Endothelial cell of umbilical vein (primary cell): Measurements from ENCODE around the gene PCNA. TPM values are rescaled to one million over a fixed set of nuclear protein-coding genes. Genes with fewer than 3 reads are reported as not detected.

Experiments
- BruUV-seq: library from RNA; stranded (reverse); fragments of 400-500 nt; replicated peaks from 2 replicates; lab custom pipeline; 2021; lab: Mats Ljungman, UMichigan
- CTCF ChIA-PET: fragments of 300-600, 350-600 bp; sonication (Branson Sonifier 250); formaldehyde crosslinking; loops from one replicate; lab custom pipeline; 2021; ENCODE audit warnings: antibody characterized with exemption, inconsistent platforms; lab: Charles Lee
- POLR2A ChIA-PET: fragments of 300-600, 350-600 bp; sonication (Branson Sonifier 250); formaldehyde crosslinking; loops from one replicate; lab custom pipeline; 2021; ENCODE audit warnings: antibody characterized with exemption, inconsistent platforms; lab: Charles Lee
- DNase-seq: peaks from one replicate; pipeline ENCODE4 v3.0.0-alpha.2; 2011; ENCODE audit warnings: low read depth, low spot score
- FAIRE-seq: peaks from 2 replicates; lab custom pipeline; 2011; peaks lifted over from hg19 to GRCh38; lab: Jason Lieb, UNC
- H2AFZ ChIP-seq: 2 replicates; pipeline ENCODE4 v1.6.0; 2012; ENCODE audit warnings: low read depth, low read length, control low read depth, inconsistent platforms
- H3K27ac ChIP-seq: 2 replicates; pipeline ENCODE4 v1.5.1; 2011; ENCODE audit warnings: low read depth, mild to moderate bottlenecking, control low read depth, low read length, moderate library complexity; ENCODE audit not compliant: insufficient read depth
- H3K27me3 ChIP-seq, 2 experiments: 2 replicates each; pipeline versions ENCODE4 v1.6.0 to v1.6.1; 2011; ENCODE audit warnings: low read length in 2 of 2, mixed read lengths in 1 of 2; ENCODE audit not compliant: control insufficient read depth in 2 of 2, insufficient read depth in 2 of 2
- H3K36me3 ChIP-seq, 2 experiments: 2 replicates in 1 of 2; 3 replicates in 1 of 2; pipeline ENCODE4 v1.5.1; 2011; ENCODE audit warnings: low read length in 2 of 2, mild to moderate bottlenecking in 1 of 2, moderate library complexity in 1 of 2; ENCODE audit not compliant: control insufficient read depth in 2 of 2, insufficient read depth in 2 of 2; ENCODE audit errors: extremely low read depth in 1 of 2
- H3K4me1 ChIP-seq: 3 replicates; pipeline ENCODE4 v1.5.1; 2011; ENCODE audit warnings: mild to moderate bottlenecking, low read length; ENCODE audit not compliant: control insufficient read depth, insufficient read depth; ENCODE audit errors: extremely low read depth
- H3K4me2 ChIP-seq: 2 replicates; pipeline ENCODE4 v1.6.1; 2011; ENCODE audit warnings: low read length, control low read depth, mixed read lengths; ENCODE audit not compliant: insufficient read depth
- H3K4me3 ChIP-seq, 3 experiments: fragments of 200-600 bp in 1 of 3; sonication (generic), shearing (Covaris generic) in 1 of 3; replicated peaks in 1 of 3; 2 replicates each; pipeline ENCODE4 v1.5.1; 2011 to 2016; ENCODE audit warnings: control low read depth in 3 of 3, low read length in 3 of 3, mild to moderate bottlenecking in 2 of 3, inconsistent platforms in 1 of 3, low read depth in 1 of 3, moderate library complexity in 1 of 3; ENCODE audit not compliant: insufficient read depth in 1 of 3
- H3K79me2 ChIP-seq: 2 replicates; pipeline ENCODE4 v1.6.0; 2012; ENCODE audit warnings: low read length, inconsistent platforms; ENCODE audit not compliant: control insufficient read depth, insufficient read depth
- H3K9ac ChIP-seq: replicated peaks from 2 replicates; pipeline ENCODE3; 2011; ENCODE audit warnings: low read length, control low read depth; ENCODE audit not compliant: insufficient read depth; ENCODE audit errors: extremely low read depth
- H3K9me1 ChIP-seq: replicated peaks from 3 replicates; pipeline ENCODE4 v1.6.0; 2011; ENCODE audit warnings: mild to moderate bottlenecking, low read length; ENCODE audit not compliant: control insufficient read depth, insufficient read depth; ENCODE audit errors: extremely low read depth
- H3K9me3 ChIP-seq: replicated peaks from 2 replicates; pipeline ENCODE4 v1.5.1; 2012; ENCODE audit warnings: low read length, inconsistent platforms; ENCODE audit not compliant: control insufficient read depth, insufficient read depth
- H4K20me1 ChIP-seq: replicated peaks from 2 replicates; pipeline ENCODE3; 2011; ENCODE audit warnings: mild to moderate bottlenecking, low read length; ENCODE audit not compliant: control insufficient read depth, insufficient read depth; ENCODE audit errors: extremely low read depth
- EZH2 ChIP-seq: IDR thresholded peaks from 2 replicates; pipeline ENCODE4 v1.6.1; 2012; ENCODE audit warnings: borderline replicate concordance, low read depth, mild to moderate bottlenecking, moderate library complexity, low read length, inconsistent platforms; ENCODE audit not compliant: severe bottlenecking
- FOS ChIP-seq: IDR thresholded peaks from 2 replicates; pipeline ENCODE4 v1.6.1; 2011; ENCODE audit warnings: mild to moderate bottlenecking, low read length, moderate library complexity, borderline replicate concordance; ENCODE audit not compliant: insufficient read depth
- GATA2 ChIP-seq: IDR thresholded peaks from 2 replicates; pipeline ENCODE4 v1.7.0; 2011; ENCODE audit warnings: low read depth, mild to moderate bottlenecking, moderate library complexity, mixed read lengths, low read length; ENCODE audit not compliant: insufficient read length, insufficient read depth
- JUN ChIP-seq: IDR thresholded peaks from 2 replicates; pipeline ENCODE4 v1.6.1; 2011; ENCODE audit warnings: borderline replicate concordance, low read depth; ENCODE audit not compliant: insufficient read length, insufficient read depth
- MYC ChIP-seq: IDR thresholded peaks from one replicate; pipeline ENCODE4 v1.6.1; 2011; ENCODE audit warnings: mild to moderate bottlenecking, low read depth, low read length
- POLR2A ChIP-seq: IDR thresholded peaks from 2 replicates; pipeline ENCODE4 v1.6.1; 2012; ENCODE audit warnings: low read depth, mild to moderate bottlenecking, control low read depth, low read length
- POLR2AphosphoS5 ChIP-seq: IDR thresholded peaks from 2 replicates; pipeline ENCODE4 v1.6.1; 2012; ENCODE audit warnings: low read depth, mild to moderate bottlenecking, control low read depth, low read length, moderate library complexity; ENCODE audit not compliant: insufficient read depth
- dilution Hi-C: fragments of 300-500 bp; cut with MboI; formaldehyde crosslinking; loops from one replicate; pipeline ENCODE4 v1.15.0; 2019; ENCODE audit warnings: low sequenced_read_pairs; ENCODE audit not compliant: extremely low pct_ligation_motif_present
- intact Hi-C: fragments of 100-400 bp; cut with micrococcal nuclease; formaldehyde crosslinking; loops from one replicate; pipeline ENCODE4 v1.10.0; 2022
- polyA plus RNA-seq, 4 experiments: library from polyadenylated mRNA; depleted of rRNA in 3 of 4; stranded (reverse) in 3 of 4; unstranded in 1 of 4; fragments of >200 nt; gene quantifications; 2 replicates each; pipeline versions ENCODE4 v1.2.1 to v1.2.3, GENCODE V29; 2011 to 2012; ENCODE audit warnings: missing spikeins in 1 of 4
- total RNA-seq: library from RNA; stranded (reverse); gene quantifications from 2 replicates; pipeline ENCODE4 v1.2.3, GENCODE V29; 2021
- TF ChIP-seq, protein P1 (sequence below): IDR thresholded peaks from 2 replicates; pipeline ENCODE4 v1.6.1; 2011; ENCODE audit not compliant: insufficient read depth, insufficient read length
- TF ChIP-seq, protein P2 (sequence below), 2 donors: IDR thresholded peaks; 1 replicate in 1 of 2; 2 replicates in 1 of 2; pipeline ENCODE4 v1.5.1; 2011; ENCODE audit warnings: low read length in 2 of 2, mild to moderate bottlenecking in 2 of 2, moderate library complexity in 2 of 2, control low read depth in 1 of 2, inconsistent platforms in 1 of 2, low read depth in 1 of 2; ENCODE audit not compliant: insufficient read depth in 1 of 2; ENCODE audit errors: extremely low read depth in 1 of 2

The PCNA gene
- total and polyA plus RNA-seq, 2 donors (not counting 3 experiments of a cell fraction or from before 2014, with no cell fraction given) = 175 to 295 TPM

DNA sequence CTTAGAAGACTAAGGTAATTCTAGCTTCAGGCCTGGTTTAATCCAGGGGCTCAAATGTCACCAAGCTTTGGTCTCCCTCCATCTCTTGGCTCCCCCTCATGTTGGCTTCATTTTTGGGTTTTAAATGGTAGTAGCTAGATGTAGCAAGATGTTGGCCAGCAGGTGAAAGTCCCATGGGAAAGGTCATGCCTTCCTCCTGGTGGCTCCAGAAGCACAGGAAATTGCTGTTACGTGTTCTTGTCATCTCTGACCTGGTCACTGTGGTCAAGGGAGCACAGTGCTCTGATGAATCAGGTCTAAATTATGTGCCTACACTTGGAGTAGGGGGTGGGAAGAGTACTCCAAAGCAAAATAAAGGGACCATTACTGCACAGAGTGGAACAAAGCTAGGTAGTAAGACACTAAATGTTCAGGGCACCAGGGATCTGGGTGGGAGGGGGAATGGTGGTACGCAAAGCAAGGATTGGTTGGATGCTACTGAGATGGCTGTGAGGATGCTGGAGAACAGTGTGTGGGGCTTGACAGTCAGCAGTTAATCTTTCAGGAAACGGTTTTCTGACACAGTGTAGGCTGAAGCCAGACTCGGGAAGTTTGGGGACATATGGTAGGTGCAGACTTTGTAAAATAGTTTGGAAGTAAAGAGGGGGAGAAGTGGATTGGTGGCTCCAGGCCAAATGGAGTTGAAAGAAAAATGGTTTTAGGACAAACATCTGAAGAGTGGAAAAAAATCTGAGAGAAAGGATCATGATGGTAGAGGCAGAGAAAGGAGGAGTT lies 37.1 kb upstream of the PCNA start:
- Histone ChIP-seq H3K27ac (peak overlapping the region; percentile 50), H3K4me3 (no peak overlapping the region), H3K79me2 (peaks cover 40% of the 10 kb centered on the region), H3K9me1 (no peaks in the 10 kb centered on the region), H3K9ac (no peak overlapping the region), H3K27me3 (no peaks in the 10 kb centered on the region), H3K4me1 (peaks cover 22% of the 10 kb centered on the region), H4K20me1 (peaks cover 3% of the 10 kb centered on the region), H3K9me3 (no peaks in the 10 kb centered on the region), H3K4me2 (peak overlapping the region; percentile 60), H2AFZ (no peak overlapping the region), H3K36me3 (no peaks in the 10 kb centered on the region)
- BruUV-seq = no TSS peak
- POLR2A ChIA-PET = no interaction called here
- CTCF ChIA-PET = interaction anchor here (1.3 to 3.7 kb wide), 5 partner anchors 10 to 35 kb away, joined by 4 to 19 read pairs (median 5); partner anchors contain the start of gene CDS2
- TF ChIP-seq POLR2A (no peak), FOS (peak; percentile 44)
- peak; percentile 45 for DNase-seq
- intact Hi-C loops (no loop called here), dilution Hi-C loops (no loop called here)
- peak; percentile 67 for FAIRE-seq

DNA sequence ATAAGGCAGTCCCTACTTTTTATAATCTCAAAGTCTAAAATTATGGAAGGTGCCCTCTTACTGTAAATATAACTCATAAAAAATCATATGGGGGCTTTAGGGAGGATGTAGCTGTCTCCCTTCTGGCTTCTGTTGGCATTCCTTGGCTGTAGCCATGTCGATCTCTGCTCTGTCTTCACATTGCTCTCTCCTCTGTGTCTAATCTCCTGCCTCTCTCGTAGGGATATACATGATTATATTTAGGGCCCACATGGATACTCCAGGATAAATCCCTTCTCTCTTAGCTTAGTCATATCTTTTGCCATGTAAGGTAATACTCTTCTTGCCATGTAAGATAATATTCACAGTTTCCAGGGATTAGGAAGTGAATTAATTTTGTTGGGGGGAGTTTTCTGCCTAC lies 35.6 kb upstream of the PCNA start:
- Histone ChIP-seq H2AFZ (no peak overlapping the region), H3K4me1 (peaks cover 22% of the 10 kb centered on the region), H3K4me2 (no peak overlapping the region), H4K20me1 (peaks cover 3% of the 10 kb centered on the region), H3K9me3 (no peaks in the 10 kb centered on the region), H3K36me3 (no peaks in the 10 kb centered on the region), H3K79me2 (peaks cover 34% of the 10 kb centered on the region), H3K9me1 (no peaks in the 10 kb centered on the region), H3K9ac (no peak overlapping the region), H3K27ac (no peak overlapping the region), H3K4me3 (no peak overlapping the region), H3K27me3 (no peaks in the 10 kb centered on the region)
- DNase-seq = no peak
- TF ChIP-seq, protein P1, sequence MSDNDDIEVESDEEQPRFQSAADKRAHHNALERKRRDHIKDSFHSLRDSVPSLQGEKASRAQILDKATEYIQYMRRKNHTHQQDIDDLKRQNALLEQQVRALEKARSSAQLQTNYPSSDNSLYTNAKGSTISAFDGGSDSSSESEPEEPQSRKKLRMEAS = no peak
- TF ChIP-seq GATA2 (no peak), POLR2AphosphoS5 (no peak), FOS (no peak), MYC (no peak), JUN (no peak), EZH2 (no peak), POLR2A (no peak)
- TF ChIP-seq, protein P2, sequence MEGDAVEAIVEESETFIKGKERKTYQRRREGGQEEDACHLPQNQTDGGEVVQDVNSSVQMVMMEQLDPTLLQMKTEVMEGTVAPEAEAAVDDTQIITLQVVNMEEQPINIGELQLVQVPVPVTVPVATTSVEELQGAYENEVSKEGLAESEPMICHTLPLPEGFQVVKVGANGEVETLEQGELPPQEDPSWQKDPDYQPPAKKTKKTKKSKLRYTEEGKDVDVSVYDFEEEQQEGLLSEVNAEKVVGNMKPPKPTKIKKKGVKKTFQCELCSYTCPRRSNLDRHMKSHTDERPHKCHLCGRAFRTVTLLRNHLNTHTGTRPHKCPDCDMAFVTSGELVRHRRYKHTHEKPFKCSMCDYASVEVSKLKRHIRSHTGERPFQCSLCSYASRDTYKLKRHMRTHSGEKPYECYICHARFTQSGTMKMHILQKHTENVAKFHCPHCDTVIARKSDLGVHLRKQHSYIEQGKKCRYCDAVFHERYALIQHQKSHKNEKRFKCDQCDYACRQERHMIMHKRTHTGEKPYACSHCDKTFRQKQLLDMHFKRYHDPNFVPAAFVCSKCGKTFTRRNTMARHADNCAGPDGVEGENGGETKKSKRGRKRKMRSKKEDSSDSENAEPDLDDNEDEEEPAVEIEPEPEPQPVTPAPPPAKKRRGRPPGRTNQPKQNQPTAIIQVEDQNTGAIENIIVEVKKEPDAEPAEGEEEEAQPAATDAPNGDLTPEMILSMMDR (IDR thresholded peaks at IDR 0.05; ENCODE audit: extremely low read depth in 1 of 2, insufficient read depth in 1 of 2, low read depth in 1 of 2, low read length in 2 of 2) = no peak
- POLR2A ChIA-PET = no interaction called here
- dilution Hi-C loops = no loop called here
- no peak for FAIRE-seq
- no TSS peak for BruUV-seq
- intact Hi-C loops = no loop called here
- CTCF ChIA-PET = interaction anchor here (0.6 to 3.7 kb wide), 5 partner anchors 14 to 607 kb away, joined by 3 to 19 read pairs (median 4); partner anchors contain the start of gene CDS2
